Choroid plexus epithelial cell (primary cell): ENCODE results near the gene METTL22.

ENCODE experiments used
- DNase-seq: peaks from one replicate; pipeline ENCODE4 v3.0.0-alpha.2; 2010; ENCODE audit warnings: low read depth
- H3K4me3 ChIP-seq: 2 replicates; pipeline ENCODE4 v1.5.1; 2011; ENCODE audit warnings: low read depth, mild to moderate bottlenecking, control low read depth, low read length, moderate library complexity
- TF ChIP-seq, protein P1 (sequence below): conservative IDR thresholded peaks from 2 replicates; pipeline ENCODE4 v1.5.1; 2011; ENCODE audit warnings: low read depth, mild to moderate bottlenecking, control low read depth, inconsistent platforms, low read length, moderate library complexity

METTL22 gene, protein sequence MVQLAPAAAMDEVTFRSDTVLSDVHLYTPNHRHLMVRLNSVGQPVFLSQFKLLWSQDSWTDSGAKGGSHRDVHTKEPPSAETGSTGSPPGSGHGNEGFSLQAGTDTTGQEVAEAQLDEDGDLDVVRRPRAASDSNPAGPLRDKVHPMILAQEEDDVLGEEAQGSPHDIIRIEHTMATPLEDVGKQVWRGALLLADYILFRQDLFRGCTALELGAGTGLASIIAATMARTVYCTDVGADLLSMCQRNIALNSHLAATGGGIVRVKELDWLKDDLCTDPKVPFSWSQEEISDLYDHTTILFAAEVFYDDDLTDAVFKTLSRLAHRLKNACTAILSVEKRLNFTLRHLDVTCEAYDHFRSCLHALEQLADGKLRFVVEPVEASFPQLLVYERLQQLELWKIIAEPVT

GRCh38 chr16:8621572-8622314 is at the start of gene METTL22:
TSS of gene METTL22 (plus strand) at chr16:8621698. CDS start at chr16:8625666, 3,968 bp downstream.
- TF ChIP-seq, protein P1, sequence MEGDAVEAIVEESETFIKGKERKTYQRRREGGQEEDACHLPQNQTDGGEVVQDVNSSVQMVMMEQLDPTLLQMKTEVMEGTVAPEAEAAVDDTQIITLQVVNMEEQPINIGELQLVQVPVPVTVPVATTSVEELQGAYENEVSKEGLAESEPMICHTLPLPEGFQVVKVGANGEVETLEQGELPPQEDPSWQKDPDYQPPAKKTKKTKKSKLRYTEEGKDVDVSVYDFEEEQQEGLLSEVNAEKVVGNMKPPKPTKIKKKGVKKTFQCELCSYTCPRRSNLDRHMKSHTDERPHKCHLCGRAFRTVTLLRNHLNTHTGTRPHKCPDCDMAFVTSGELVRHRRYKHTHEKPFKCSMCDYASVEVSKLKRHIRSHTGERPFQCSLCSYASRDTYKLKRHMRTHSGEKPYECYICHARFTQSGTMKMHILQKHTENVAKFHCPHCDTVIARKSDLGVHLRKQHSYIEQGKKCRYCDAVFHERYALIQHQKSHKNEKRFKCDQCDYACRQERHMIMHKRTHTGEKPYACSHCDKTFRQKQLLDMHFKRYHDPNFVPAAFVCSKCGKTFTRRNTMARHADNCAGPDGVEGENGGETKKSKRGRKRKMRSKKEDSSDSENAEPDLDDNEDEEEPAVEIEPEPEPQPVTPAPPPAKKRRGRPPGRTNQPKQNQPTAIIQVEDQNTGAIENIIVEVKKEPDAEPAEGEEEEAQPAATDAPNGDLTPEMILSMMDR, result no peak
- H3K4me3 ChIP-seq, result peak within 1 kb of the TSS; percentile 98
- DNase-seq, result peak; percentile 91

DNA sequence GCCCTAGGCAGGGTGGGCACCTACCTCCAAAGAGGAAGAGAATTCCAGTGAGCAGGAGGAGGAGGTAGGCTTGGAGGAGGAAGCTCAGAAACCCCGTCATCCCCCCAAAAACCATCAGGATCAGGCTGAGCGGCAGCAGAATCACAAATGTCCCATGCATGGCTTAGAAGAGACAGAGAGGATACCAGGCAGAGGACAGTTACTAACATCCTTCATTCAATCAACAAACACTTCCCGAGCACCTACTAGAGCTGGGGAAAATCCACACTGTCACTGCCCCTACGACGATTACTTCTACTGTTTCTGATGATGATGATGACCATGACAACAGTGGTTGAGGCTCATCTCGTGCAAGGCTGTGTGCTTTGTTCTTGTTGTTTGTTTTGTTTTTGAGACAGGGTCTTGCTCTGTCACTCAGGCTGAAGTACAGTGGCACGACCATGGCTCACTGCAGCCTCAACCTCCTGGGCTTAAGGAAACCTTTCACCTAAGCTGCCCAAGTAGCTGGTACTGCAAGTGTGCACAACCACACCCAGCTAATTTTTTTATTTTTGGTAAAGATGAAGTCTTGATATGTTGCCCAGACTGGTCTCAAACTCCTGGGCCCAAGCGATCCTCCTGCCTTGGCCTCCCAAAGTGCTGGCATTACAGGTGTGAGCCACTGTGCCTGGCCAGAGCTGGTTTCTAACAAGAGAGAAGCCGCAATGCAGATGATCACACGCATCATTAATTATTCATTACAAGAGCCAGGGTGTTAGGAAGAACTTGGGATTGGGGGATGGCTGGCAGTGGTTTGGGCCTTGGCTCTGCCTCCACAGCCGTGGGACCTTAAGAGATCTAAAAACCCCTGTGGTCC is 49.2 kb upstream of the METTL22 start:
- TF ChIP-seq, protein P1, result no peak
- DNase-seq, result no peak

GRCh38 chr16:8572919-8573724 is 48.4 kb upstream of the METTL22 start:
- no peak overlapping the region for H3K4me3 ChIP-seq
- peak; percentile 82 for DNase-seq
- TF ChIP-seq, protein P1, result peak; percentile 80

More for the DNA sequence above, 49.2 kb upstream of the METTL22 start:
- H3K4me3 ChIP-seq, result no peak overlapping the region

GRCh38 chr16:8575399-8575798 is 46.1 kb upstream of the METTL22 start:
- no peak for DNase-seq
- TF ChIP-seq, protein P1, result no peak
- no peak overlapping the region for H3K4me3 ChIP-seq

DNA sequence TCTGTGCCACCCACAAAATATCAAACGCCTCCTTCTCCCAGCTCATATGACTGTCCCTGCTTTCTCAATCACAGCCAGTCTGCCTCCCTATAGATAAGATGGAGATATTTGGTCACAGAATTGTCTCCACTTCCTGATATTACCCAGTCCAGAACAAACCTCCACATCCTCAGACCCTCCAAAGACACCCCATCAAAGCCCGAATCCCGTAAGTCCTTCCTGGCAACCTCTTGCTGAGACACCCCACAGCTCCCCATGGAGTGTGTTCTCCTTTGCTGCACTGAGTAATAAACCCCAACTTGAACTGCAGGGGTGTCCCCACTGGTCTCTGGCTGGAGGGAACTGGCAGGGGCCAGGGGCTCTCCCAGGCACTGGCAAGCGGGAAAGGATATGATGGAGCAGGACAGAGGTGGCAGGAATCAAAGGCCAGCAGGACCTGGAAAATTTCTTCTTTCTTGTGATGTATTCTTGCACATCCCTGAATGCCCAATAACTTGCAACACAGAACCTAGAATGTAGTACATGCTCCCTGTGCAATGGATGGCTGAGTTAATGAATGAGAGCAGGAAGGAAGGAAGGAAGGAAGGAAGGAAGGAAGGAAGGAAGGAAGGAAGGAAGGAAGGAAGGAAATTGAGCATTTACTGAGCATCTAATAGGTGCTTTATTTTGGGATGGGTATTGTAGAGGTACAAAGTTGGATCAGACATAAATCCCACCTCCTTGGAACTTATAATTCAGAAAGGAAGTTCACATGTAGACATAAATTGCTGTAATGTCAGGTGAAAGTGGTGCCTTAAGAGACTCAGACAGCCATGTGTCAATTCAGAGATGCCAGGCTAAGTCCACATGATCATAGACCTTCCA is 45.1 kb upstream of the METTL22 start:
- TF ChIP-seq, protein P1, result no peak
- DNase-seq, result no peak
- H3K4me3 ChIP-seq, result no peak overlapping the region
